CD4-positive, alpha-beta T cell treated with Interleukin-12 subunit alpha and Interleukin-12 subunit beta, for 1 hour (primary cell): ENCODE data around the gene KPNA4.
"Not testable (repeated sequence)": the region's sequence is repeated elsewhere in the genome, so short reads cannot be mapped to it uniquely, and the experiment has no call there.

Experiments
- DNase-seq: peaks from one replicate; pipeline ENCODE4 v3.0.0-alpha.2; 2020

KPNA4 gene

GRCh38 chr3:160482796-160483195, 82.6 kb downstream of the KPNA4 start:
- no peak for DNase-seq

GRCh38 chr3:160481856-160482255, 83.5 kb downstream of the KPNA4 start:
- DNase-seq, result no peak

GRCh38 chr3:160480931-160481330, 84.4 kb downstream of the KPNA4 start:
- no peak for DNase-seq

- DNase-seq, result no peak
These were observed 86.0 kb downstream of the KPNA4 start for GRCh38 chr3:160479376-160479775.

GRCh38 chr3:160478338-160478737, 87.0 kb downstream of the KPNA4 start:
- DNase-seq, result no peak

GRCh38 chr3:160477750-160478149, 87.6 kb downstream of the KPNA4 start:
- no peak for DNase-seq

GRCh38 chr3:160475884-160476283, 89.5 kb downstream of the KPNA4 start:
- DNase-seq, result no peak

GRCh38 chr3:160475153-160475552, 90.2 kb downstream of the KPNA4 start:
- no peak for DNase-seq

- DNase-seq, result no peak
These were observed 90.9 kb downstream of the KPNA4 start for GRCh38 chr3:160474416-160474838.

GRCh38 chr3:160473978-160474377, 91.4 kb downstream of the KPNA4 start:
- no peak for DNase-seq

GRCh38 chr3:160473221-160473620, 92.2 kb downstream of the KPNA4 start:
- no peak for DNase-seq

GRCh38 chr3:160472344-160472743, 93.0 kb downstream of the KPNA4 start:
- DNase-seq, result no peak

GRCh38 chr3:160471892-160472291, 93.5 kb downstream of the KPNA4 start:
- no peak for DNase-seq

GRCh38 chr3:160470181-160470580, 95.2 kb downstream of the KPNA4 start:
- no peak for DNase-seq

GRCh38 chr3:160464971-160465370, 100.4 kb downstream of the KPNA4 start:
- no peak for DNase-seq

- no peak for DNase-seq
These were observed 101.0 kb downstream of the KPNA4 start for GRCh38 chr3:160464321-160464720.

- DNase-seq, result no peak
These were observed 105.3 kb downstream of the KPNA4 start for GRCh38 chr3:160460033-160460432.

GRCh38 chr3:160459450-160459970, 105.9 kb downstream of the KPNA4 start:
- no peak for DNase-seq

- DNase-seq, result no peak
These were observed 107.2 kb downstream of the KPNA4 start for GRCh38 chr3:160458151-160458550.

- no peak for DNase-seq
These were observed 109.5 kb downstream of the KPNA4 start for GRCh38 chr3:160455846-160456245.

GRCh38 chr3:160454995-160455394, 110.4 kb downstream of the KPNA4 start:
- no peak for DNase-seq

- not testable (repeated sequence) for DNase-seq
These were observed 113.1 kb downstream of the KPNA4 start for GRCh38 chr3:160452251-160452650.

GRCh38 chr3:160451602-160452001, 113.8 kb downstream of the KPNA4 start:
- no peak for DNase-seq

- no peak for DNase-seq
These were observed 114.5 kb downstream of the KPNA4 start for GRCh38 chr3:160450846-160451245.
